Measurements from ENCODE around the gene HIGD1A.

Gene HIGD1A

GRCh38 chr3:42799376-42799775 is 4.9 kb downstream of the HIGD1A start:
- FAIRE-seq, result no peak

- FAIRE-seq, result no peak
These were observed 7.9 kb downstream of the HIGD1A start for GRCh38 chr3:42796332-42796885.

- FAIRE-seq, result no peak
These were observed 8.6 kb downstream of the HIGD1A start for GRCh38 chr3:42795621-42796181.

DNA sequence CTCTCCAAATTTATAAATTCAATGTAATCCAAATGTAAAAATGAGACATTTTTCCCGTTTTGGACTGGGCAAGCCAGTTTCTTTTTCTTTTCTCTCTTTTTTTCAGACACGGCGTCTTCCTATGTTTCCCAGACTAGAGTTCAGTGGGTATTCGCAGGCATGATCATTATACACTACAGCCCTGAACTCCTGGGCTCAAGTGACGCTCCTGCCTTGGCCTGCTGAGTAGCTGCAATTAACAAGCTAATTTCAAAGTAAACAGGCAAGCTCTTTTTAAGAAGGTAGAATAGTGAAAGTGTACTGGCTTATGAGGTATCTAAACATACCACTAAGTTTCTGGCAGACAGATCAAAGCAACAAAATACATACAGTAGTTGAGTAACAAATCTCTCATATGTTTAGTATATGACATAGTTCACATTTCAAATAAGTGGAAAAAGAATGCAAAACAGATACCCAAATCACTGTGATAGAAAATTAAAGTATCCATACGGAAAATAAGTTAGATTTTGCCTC is 13.5 kb downstream of the HIGD1A start:
- FAIRE-seq, result no peak

DNA sequence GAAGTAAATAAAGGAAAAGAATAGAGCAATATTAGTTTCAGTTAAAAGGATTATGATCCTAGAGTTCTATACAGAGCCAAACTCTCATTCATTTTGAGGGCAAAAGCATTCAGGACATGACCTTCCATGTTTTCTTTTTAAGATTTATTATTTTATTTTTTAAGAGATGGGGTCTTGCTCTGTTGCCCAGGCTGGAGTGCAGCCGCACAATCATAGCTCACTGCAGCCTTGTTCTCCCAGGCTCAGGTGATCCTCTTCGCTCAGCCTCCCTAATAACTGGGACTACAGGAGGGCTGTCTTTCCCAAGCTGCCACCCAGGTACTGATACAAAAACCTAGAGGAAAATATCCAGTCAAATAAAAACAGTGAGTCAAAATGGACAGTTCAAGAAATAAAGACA is 17.7 kb downstream of the HIGD1A start:
- no peak for FAIRE-seq

DNA sequence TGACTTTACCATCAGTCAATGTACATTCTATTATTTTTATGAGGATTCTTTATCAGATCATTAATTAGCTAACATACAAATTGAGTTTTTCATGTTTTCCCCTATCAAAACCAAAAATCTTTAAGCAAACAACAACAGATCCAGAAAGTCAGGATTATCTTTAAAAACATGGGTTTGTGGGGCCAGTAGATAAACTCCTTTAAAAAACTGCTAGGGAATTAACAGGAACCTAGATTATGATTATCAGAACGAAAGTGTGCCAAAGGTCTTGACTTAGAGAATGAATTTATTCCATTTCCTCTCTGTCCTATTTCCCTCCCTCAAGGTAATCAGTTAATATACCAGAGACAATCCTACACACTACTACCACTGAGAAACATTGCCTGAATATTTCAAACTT is 18.1 kb downstream of the HIGD1A start:
- FAIRE-seq, result no peak

- FAIRE-seq, result no peak
These were observed 23.2 kb downstream of the HIGD1A start for GRCh38 chr3:42780892-42781700.

- no peak for FAIRE-seq
These were observed 23.9 kb downstream of the HIGD1A start for GRCh38 chr3:42780398-42780797.

DNA sequence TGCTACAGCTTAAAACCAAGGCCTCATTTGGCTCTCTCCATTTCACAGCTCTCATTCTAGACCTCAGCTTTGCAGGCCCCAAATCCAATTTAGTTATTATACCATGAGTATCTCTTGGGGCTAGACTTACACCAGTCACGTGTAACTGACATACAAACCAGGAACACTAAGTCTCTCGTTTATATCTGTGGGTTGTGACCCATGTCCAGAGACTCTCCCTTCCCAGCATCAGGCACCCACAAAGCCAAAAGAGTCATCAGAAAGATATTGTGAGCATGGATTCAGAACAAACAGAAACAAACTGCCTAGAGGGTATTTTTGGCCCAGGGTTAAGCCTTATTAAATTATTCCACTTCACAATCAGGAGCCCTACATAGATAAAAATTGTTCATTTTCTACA is 25.6 kb downstream of the HIGD1A start:
- no peak for FAIRE-seq

GRCh38 chr3:42773409-42773751 is 30.9 kb downstream of the HIGD1A start:
- FAIRE-seq, result no peak

- peak; percentile 87 for FAIRE-seq
These were observed 31.5 kb downstream of the HIGD1A start, which contains the start of gene CCDC13 for GRCh38 chr3:42772670-42773408. Gene CCDC13 (minus strand): TSS chr3:42773253. CDS start chr3:42758345, 14,908 bp downstream.

GRCh38 chr3:42771271-42771670 is 33.0 kb downstream of the HIGD1A start:
- no peak for FAIRE-seq

- FAIRE-seq, result no peak
These were observed 34.7 kb downstream of the HIGD1A start for GRCh38 chr3:42769477-42770131.

DNA sequence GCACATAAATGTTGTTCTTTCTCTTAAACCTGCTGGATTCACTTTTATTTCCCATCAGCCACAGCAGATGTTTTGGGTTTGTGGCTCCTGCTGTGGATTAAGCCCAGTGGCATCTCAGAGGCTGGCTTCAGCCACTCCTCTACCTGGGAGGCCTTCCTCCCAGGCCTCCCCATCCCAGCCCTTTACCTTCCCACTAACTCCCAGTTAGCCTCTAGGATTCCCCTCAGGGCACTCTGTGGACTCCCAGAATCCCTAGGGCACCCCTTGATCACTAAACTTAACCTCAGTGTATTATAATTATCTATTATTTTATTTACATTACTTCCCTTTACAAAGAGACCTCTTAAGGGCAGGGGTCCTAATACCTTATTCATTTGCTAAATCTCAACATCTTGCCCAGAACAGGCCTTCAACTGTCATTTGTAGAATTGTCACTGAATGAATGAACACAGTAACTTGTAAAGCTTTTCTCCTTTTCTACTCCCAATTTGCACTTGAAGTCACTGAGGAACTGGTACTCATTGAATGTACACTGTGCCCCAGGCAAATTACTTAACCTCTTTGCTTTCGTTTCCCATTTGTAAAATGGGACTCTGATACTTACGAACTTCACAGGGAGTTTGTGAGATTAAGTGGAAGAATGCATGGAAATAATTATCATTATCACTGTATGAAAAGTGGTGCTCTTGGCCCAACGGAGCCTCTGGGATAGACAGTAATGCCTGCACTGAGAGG is 39.6 kb downstream of the HIGD1A start:
- FAIRE-seq, result no peak

DNA sequence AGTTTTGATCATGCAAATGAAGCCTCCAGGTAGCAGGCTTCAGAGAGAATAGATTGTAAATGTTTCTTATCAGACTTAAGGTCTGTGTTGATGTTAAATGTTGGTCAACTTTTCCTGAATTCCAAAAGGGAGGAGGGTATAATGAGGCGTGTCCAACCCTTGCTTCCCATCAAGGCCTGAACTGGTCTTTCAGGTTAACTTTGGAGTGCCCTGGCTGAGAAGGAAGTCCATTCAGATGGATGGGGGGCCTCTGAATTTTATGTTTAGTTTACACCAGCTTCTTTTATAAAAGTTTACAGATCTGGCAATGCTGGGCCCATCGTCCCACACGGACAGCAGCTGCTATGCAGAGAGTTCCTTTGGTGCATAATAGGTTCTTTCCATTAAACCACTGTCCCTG is 40.2 kb downstream of the HIGD1A start:
- FAIRE-seq, result no peak

- FAIRE-seq, result no peak
These were observed 41.3 kb downstream of the HIGD1A start for GRCh38 chr3:42763021-42763420.

DNA sequence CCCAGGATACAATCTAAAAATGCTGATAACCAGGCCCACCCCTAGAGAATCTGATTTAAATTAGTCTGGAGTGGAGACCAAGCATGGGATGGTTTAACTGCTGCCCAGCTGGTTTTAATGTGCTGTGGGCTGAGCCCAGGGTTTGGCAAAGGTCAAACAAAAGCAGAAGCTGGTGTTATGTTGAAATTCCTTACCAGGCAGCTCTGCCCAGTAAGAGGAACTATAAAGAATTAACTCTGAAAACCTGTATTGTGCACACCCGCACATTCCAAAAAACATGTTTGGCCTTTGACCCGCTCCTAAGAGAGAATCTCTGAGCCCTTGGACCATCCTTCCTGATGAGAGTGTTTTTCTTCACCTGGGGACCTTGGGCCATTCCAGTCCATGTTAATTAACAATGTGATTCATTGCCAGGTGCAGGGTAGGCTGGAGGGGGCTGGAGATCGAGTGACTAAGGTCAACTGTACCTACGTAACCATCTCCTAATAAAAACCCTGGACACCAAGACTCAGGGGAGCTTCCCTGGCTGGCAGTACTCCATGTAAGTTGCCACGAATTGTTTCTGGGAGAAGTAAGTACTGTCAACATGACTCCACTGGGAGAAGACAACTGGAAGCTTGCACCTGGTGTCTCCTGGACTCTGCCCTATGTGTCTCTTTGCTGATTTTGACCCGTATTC is 42.1 kb downstream of the HIGD1A start:
- no peak for FAIRE-seq

- no peak for FAIRE-seq
These were observed 46.2 kb downstream of the HIGD1A start for GRCh38 chr3:42758126-42758525.

- no peak for FAIRE-seq
These were observed 47.5 kb downstream of the HIGD1A start for GRCh38 chr3:42756681-42757213.

GRCh38 chr3:42755681-42756578 is 48.4 kb downstream of the HIGD1A start:
- no peak for FAIRE-seq
